NCI-H2081 treated with DMSO at 0.1 percent for 48 hours (cell line): ENCODE data around the gene TFDP1.

Source experiments
- DNase-seq: peaks from one replicate; lab custom pipeline; 2025; lab: John Stamatoyannopoulos, UW

TFDP1 gene

DNA sequence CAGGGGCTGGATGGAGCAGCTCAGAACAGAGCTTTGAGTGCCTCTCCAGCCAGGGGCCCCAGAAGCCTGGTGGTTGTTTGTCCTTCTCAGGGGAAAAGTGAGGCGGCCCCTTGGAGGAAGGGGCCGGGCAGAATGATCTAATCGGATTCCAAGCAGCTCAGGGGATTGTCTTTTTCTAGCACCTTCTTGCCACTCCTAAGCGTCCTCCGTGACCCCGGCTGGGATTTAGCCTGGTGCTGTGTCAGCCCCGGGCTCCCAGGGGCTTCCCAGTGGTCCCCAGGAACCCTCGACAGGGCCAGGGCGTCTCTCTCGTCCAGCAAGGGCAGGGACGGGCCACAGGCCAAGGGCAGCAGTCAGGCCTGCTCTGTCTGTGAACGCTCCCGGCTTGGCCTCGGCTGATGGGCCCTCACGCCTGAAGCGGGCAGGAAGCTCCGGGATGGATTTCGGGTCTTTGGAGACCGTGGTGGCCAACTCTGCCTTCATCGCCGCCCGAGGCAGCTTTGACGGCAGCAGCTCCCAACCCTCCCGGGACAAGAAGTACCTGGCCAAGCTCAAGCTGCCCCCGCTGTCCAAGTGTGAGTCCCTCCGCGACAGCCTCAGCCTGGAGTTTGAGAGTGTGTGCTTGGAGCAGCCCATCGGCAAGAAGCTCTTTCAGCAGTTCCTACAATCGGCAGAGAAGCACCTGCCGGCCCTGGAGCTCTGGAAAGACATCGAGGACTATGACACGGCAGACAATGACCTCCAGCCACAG, 82.6 kb downstream of the TFDP1 start, which contains the start of gene GRK1:
GRK1 (plus strand) TSS at position 269 of the 751 bp plus-strand sequence; CDS start at position 437, 168 bp downstream.
- DNase-seq, result no peak

DNA sequence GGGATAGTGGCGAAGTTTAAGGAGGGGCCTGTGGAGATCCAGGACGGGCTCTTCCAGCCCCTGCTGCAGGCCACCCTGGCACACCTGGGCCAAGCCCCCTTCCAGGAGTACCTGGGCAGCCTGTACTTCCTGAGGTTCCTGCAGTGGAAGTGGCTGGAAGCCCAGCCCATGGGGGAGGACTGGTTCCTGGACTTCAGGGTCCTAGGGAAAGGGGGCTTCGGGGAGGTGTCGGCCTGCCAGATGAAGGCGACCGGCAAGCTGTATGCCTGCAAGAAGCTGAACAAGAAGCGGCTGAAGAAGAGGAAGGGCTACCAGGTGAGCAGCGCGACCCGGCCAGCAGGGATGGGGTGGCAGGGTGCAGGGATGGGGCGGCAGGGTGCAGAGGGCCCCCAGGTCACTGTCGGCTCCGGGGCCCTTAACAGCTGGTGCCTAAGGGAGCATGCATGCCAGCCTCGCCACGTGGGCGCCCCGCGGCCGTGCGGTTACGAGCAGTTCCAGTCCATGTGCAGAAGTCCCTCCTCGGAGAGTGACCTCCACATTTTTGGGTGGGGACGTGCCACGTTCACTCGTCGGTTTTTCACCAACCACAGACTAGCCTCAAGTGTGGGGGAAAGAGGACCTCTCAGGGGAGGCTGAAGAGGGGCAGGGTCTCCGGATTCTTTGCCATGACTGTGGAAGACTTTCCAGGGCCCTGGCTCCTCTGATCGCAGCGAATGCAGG, 83.4 kb downstream of the TFDP1 start:
- DNase-seq, result no peak

DNA sequence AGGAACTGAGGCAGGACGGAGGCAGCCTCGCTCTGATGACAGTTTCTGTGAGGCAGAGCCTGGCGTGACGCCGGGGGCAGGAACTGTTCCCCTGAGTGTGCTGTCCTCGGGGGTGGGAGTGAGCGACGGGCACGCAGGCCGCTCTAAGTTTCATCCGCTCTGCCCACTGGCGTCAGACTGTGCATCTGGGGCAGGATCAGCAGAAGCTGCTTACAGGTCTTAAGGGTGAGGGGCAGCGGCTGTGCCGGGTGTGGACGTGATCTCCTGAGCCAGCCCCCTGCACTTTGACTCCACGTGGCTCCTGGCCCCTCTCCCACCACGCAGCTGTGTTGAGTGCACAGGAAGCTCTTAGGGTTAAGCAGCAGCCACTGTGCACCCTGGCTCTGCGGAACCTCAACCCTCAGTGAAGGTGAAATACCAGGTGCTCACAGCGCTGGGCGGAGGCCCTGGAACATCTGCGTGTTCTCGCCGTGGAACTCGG, 84.0 kb downstream of the TFDP1 start:
- DNase-seq, result no peak

DNA sequence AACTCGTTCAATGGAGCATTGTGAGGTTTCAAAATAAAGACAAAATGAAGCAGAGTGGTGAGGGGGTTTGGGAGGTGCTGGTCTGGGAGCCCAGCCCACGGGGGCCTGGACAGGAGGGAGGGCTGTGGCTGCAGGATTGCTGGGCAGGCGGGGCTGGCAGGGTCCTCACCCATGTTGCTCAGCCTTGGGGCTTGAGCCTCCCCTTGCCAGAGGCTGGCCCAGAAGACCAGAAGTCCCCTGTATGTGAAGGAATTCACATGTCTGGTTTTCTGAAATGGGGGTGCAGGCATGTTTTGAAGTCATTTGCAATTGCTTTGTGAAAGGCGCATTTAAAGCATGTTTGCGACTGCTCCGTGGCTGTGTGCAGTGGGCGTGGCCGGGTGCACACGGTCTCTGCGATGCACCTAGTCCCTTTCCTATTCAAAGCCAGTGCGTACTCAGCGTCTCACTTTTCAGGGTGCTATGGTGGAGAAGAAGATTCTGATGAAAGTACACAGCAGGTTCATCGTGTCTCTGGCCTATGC, 84.7 kb downstream of the TFDP1 start:
- DNase-seq, result no peak

DNA sequence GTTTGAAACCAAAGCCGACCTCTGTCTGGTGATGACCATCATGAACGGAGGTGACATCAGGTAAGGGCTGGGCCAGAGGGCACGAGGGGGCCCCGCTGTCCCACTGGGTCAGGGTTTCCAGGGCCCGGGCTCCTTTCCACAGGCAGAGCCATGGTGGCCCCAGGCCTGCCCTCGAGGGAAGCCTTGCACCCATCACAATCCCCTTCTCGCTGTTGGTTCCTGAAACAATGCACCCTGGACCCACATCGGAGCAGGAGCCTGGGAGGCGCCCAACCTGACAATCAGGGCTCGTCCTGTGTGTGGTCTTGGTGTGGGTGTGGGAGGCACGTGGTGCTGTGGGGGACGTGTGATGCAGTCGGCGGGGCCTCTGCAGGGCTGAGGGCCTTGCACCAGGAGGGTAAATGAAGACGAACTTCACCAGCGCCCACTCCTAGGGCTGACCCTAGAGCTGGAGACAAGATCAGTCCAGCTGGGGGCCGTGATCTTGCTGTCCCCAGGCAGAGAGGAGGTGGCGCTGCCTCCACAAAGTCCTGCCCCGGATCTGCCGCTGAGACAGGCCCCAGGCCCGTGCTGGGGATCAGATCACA, 85.3 kb downstream of the TFDP1 start:
- DNase-seq, result no peak

DNA sequence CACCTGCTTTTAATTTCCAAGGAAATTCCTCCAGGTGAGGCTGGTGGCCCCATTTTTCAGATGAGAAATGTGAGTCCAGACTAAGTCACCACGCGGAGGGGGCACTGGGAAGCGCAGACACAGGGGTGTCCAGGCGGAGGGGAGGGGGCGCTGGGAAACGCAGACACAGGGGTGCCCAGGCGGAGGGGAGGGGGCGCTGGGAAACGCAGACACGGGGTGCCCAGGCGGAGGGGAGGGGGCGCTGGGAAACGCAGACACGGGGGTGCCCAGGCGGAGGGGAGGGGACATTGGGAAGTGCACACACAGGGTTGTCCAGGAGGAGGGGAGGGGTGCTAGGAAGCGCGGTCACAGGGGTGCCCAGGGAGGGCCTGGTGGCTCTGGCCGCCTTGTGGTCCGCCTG, 86.0 kb downstream of the TFDP1 start:
- no peak for DNase-seq

DNA sequence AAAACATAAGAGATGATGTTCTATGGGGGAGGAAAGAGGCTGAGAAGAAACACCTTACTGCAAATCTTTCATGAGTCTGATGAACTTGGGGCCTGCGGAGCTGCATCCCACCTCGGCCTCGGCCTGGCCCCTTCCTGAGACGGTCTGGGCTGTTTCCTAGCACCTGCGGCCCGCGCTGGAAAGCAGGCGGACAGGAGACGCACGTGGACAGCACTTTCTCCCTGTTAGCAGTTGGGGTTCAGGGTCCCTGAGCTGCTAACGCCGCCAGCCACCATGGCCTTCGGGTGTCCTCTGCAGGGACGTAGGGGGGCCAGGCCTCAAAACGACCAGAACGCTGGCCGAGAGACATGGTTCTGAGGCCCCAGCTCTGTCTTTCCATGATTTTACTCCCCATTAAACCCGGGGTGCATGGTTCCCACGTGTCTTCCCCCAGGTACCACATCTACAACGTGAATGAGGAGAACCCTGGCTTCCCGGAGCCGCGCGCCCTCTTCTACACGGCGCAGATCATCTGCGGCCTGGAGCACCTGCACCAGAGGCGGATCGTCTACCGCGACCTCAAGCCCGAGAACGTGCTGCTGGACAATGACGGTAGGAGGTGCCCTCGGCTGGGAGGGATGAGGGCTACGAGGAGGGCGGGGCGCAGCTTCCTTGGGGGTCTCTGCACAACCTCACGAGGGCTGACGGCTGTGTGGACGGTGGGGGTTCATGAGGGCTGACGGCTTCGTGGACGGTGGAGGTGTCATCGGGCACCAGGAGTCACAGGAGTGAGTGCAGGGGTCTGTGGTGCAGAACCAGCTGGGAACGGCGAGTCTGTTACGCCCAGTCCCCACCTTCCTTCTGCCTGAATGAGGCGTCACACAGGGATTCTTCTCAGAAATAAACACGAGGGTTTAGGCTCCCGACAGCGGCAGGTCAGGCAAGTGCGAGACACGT, 86.8 kb downstream of the TFDP1 start:
- DNase-seq, result no peak

DNA sequence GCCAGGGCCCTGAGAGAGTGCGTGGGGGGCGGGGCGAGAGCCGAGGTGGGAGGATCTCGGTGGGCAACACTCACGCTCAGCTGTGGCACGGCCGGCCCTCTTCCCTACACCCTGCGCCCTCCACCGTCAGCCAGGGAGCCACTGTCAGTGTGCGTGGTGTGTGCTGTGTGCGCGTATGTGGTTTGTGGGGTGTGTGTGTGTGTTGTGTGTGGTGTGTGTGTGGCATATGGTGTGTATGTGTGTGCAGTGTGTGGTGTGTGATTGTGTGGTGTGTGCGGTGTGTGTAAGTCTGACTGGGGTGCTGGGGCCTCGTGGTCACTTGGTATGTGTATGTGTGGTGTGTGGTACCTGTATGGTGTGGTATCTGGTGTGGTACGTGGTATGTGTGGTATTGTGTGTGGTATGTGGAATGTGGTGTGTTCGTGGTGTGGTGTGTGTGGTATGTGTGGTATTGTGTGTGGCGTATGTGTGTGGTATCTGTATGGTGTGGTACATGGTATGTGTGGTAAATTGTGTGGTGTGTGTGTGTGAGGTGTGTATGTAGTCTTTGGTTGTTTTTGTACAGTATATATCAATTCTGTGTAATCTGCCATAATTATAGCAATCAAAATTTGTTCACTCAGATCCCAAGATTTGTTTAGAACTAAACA, 87.6 kb downstream of the TFDP1 start:
- DNase-seq, result no peak
